HCEC 1CT (cell line): ENCODE results near the gene USP38.
"Not testable (repeated sequence)": the region's sequence is repeated elsewhere in the genome, so short reads cannot be mapped to it uniquely, and the experiment has no call there.

ENCODE experiments used
- DNase-seq: peaks from one replicate; pipeline ENCODE4 v3.0.0-alpha.2; 2017

Gene USP38

DNA sequence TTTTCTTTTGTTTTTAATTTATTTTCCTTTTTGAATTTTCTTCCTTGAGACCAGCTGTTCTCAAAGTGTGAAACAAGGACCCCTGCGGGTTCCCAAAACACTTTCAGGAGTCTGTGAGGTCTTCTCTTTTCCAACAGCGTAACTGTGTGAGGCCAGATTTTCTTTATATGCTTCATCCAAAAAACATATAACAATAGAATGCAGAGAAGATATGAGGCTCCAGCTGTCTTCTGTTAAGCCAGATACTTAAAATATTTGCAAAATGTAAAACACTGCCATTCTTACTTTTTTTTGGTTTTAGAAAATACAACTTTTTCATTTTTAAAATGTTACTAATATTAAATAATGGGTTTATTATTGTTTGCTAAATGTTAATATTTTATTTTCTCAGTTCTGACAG is 27.8 kb downstream of the USP38 start:
- no peak for DNase-seq

- DNase-seq, result no peak
Observed at GRCh38 chr4:143215873-143216272, 31.2 kb downstream of the USP38 start.

- no peak for DNase-seq
Observed at GRCh38 chr4:143224255-143224654, 39.5 kb downstream of the USP38 start.

- DNase-seq, result no peak
Observed at GRCh38 chr4:143225167-143225566, 40.5 kb downstream of the USP38 start.

- no peak for DNase-seq
Observed at GRCh38 chr4:143230683-143231082, 46.0 kb downstream of the USP38 start.

- DNase-seq, result no peak
Observed at GRCh38 chr4:143232277-143232676, 47.6 kb downstream of the USP38 start.

GRCh38 chr4:143234153-143234552 is 49.4 kb downstream of the USP38 start:
- no peak for DNase-seq

DNA sequence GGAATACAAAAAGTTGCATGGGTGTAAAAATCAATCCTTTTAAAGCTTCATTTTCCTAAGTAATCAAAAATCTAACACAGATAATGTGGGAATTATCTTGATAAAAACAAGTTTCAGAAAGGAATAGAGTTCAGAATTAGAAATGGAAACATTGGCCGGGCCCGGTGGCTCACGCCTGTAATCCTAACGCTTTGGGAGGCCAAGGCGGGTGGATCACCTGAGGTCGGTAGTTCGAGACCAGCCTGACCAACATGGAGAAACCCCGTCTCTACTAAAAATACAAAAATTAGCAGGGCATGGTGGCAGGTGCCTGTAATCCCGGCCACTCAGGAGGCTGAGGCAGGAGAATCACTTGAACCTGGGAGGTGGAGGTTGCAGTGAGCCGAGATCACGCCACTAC is 52.5 kb downstream of the USP38 start:
- DNase-seq, result not testable (repeated sequence)

DNA sequence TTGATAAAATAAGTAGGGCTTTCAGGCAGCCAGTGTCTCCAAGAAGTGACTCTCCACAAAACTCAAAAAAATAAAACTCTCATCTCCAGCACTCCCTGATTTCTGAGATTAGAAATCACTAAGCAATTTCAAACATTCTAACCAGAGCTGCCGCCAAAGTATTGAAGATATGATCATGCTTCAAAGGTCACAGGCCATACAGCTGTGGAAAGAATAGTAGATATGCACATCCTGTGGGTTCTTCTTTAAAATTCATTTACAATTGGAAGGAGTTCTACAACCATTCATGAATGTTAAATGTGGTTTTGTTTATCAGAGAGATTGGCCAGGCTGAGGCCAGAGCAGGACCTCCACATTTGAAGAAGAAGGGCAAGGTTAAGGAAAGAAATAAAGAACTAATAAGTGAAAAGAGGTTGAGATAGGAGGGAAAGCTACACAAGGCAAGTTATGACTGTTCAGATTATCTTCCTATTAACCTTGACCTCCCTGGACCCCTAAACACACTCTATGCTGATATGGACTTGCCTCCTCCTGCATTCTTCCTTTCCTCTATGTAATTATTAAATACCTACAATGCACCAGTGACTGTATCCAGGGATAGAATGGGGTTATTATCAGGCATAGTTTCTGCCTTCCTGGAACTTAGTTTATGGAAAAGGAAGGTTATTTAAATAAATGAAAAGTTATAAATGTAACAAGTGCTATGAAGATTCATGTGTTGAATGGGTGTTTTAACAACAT is 56.4 kb downstream of the USP38 start:
- DNase-seq, result no peak

- no peak for DNase-seq
Observed at GRCh38 chr4:143241892-143242291, 57.2 kb downstream of the USP38 start.

- no peak for DNase-seq
Observed at GRCh38 chr4:143243041-143243440, 58.3 kb downstream of the USP38 start.

- no peak for DNase-seq
Observed at GRCh38 chr4:143246977-143247376, 62.3 kb downstream of the USP38 start.

GRCh38 chr4:143247866-143248265 is 63.1 kb downstream of the USP38 start:
- no peak for DNase-seq

- no peak for DNase-seq
Observed at GRCh38 chr4:143248827-143249226, 64.1 kb downstream of the USP38 start.

DNA sequence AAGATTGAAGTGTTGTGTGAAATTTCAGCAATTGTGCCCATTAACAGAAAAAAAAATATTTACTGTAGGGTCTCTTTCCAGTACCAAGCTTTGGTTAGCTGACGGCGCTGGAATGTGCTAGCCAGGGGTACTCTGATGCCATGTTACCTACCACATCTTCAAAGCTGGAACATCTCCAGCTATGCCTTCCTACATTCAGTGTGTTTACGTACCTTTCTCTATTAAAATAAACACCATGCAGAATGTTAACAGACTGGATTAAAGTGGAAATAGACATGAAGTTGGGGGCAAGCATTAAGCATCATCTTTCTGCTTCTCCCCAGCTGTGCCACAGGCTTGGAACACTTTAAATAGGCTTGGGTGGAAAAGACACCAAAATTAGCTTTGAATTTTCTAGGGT is 65.9 kb downstream of the USP38 start:
- DNase-seq, result no peak

DNA sequence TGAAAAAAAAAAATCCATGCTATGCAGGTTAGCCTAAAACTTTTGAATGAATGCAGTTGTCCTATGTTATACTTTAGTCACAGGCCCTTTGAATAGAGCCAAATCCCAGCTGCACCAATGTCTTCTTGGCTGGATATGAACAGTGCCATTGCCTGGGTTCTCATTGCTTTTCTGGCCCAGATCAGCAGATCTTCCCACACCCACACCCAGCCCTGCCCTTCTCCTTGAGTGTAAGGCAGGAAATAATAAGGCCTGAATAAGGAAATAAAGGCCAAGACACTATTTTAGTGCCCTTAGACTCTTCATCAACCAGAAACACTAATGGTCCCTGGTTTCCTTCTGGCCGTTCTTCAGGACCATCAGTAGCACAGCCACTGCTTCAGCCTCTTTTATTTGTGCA is 66.6 kb downstream of the USP38 start:
- no peak for DNase-seq

DNA sequence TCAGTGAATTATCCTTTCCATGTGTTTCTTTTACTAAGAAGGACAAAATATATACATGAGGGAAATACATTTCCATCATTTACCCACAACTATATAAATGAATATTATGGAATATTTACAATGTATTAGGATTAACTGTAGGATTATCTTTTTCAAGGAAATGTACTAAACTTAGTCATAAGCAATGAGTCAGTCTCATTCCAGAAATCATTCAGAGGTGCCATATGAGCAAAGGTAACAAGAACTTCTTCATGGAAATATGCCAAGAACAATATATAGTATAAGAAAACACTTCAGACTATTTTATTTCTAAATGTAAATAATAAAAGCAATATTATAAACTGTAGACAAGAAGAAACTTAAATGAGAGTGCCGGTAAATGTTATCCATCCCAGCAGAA is 67.1 kb downstream of the USP38 start:
- no peak for DNase-seq

- DNase-seq, result no peak
Observed at GRCh38 chr4:143252478-143252877, 67.8 kb downstream of the USP38 start.

DNA sequence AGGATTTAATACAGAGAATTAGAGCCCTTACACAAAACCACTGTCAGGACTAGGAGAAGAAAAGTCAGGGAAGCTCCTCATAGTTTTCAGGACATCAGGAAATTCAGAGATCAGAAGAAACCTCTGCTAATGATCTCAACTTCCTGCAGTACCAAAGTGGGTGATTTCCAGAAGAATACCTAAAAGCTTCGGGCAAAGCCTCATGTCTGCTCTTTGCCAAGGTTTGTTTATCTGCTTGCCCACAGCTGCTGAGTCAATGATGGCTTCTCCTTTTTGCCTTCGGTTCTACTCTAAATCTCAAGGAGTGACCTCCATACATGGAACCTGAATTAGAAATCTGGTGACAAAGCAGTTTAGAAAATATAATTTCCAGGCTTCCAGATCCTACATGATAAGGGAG is 68.4 kb downstream of the USP38 start:
- DNase-seq, result no peak

GRCh38 chr4:143254491-143255226 is 69.9 kb downstream of the USP38 start:
- DNase-seq, result no peak

DNA sequence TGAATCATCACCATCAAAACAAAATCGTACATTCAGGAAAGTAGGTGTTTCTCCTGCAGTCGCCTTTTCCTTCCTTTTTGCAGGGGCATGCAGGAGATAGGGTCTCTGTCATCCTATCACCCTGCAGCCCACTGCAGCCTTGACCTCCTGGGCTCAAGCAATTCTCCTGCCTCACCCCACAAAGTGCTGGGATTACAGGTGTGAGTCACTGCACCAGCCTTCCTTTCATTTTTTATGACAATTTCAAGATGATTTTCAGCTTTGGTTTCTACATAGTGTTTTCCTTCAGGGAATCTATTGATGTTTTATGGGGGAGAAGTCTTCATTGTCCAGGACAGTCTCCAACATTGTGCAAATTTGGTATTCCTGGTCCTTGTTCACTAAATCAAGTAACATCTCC is 71.7 kb downstream of the USP38 start:
- no peak for DNase-seq

GRCh38 chr4:143257356-143257755 is 72.6 kb downstream of the USP38 start:
- no peak for DNase-seq

DNA sequence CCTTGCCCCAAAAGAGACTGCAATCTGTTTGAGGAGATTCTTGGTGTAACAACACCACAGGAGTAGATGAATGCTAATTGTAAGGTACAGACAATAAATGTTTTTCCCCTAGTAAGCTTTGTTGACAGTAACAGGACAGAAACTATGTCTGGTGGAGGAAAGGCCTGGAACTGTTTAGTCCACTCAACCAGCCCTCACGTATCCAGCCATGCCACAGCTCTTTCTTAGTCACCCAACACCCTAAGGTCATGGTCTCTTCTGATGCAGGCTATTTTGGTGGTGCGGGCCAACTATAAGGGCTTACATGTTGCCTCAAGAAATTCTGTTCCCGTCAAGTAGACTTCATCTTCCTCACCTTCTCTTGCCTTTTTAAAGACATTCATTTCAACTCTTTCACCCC is 76.0 kb downstream of the USP38 start:
- DNase-seq, result no peak

DNA sequence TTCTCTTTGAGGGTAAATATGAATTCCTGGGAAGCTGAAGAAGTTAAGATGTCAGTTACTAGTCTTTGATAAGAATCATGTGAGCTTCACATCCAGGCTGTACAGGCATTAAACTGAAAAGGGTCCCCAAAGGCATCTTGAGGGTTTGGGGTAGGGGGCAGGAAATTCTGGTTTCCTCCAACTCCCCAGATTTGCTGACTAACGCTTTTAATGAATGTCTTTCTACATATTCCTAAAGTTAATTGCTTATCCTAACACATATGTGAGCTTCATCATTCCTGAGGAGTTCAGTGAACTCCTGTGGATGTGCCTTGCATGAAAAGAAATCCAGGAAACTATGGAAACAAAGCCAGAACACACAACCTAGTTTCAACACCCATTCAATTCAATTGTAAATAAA is 78.1 kb downstream of the USP38 start:
- DNase-seq, result no peak

DNA sequence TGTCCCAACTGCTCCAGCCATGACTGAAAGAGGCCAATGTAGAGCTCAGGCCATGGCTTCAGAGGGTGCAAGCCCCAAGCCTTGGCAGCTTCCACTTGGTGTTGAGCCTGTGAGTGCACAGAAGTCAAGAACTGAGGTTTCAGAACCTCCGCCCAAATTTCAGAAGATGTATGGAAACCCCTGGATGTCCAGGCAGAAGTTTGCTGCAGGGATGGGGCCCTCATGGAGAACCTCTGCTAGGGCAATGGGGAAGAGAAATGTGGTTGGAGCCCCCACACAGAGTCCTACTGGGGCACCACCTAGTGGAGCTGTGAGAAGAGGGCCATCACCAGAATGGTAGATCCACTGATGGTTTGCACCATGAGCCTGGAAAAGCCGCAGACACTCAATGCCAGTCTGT is 83.0 kb downstream of the USP38 start:
- DNase-seq, result not testable (repeated sequence)
